GM19023 (cell line): ENCODE measurements around the gene TMEM250.

ENCODE experiments used
- ATAC-seq: cut with Tn5 transposase; IDR thresholded peaks from one replicate; pipeline ENCODE4 v1.9.1; 2021; ENCODE audit warnings: mild to moderate bottlenecking, moderate library complexity; ENCODE audit not compliant: unreplicated experiment

Gene TMEM250

GRCh38 chr9:136085815-136086212, 32.9 kb downstream of the TMEM250 start:
- ATAC-seq, result no peak

- ATAC-seq, result no peak
Observed at GRCh38 chr9:136084063-136084944, 34.4 kb downstream of the TMEM250 start.

GRCh38 chr9:136083558-136084062, 35.1 kb downstream of the TMEM250 start:
- no peak for ATAC-seq

- ATAC-seq, result no peak
Observed at GRCh38 chr9:136082496-136083361, 35.9 kb downstream of the TMEM250 start.

- ATAC-seq, result no peak
Observed at GRCh38 chr9:136081826-136082495, 36.7 kb downstream of the TMEM250 start.

- ATAC-seq, result no peak
Observed at GRCh38 chr9:136081113-136081825, 37.4 kb downstream of the TMEM250 start.

- no peak for ATAC-seq
Observed at GRCh38 chr9:136080716-136081112, 38.0 kb downstream of the TMEM250 start.

GRCh38 chr9:136079916-136080246, 38.8 kb downstream of the TMEM250 start:
- ATAC-seq, result no peak

- ATAC-seq, result no peak
Observed at GRCh38 chr9:136079211-136079915, 39.3 kb downstream of the TMEM250 start.

- no peak for ATAC-seq
Observed at GRCh38 chr9:136078498-136079011, 40.1 kb downstream of the TMEM250 start.

- no peak for ATAC-seq
Observed at GRCh38 chr9:136078024-136078423, 40.7 kb downstream of the TMEM250 start.

GRCh38 chr9:136077491-136077890, 41.2 kb downstream of the TMEM250 start:
- no peak for ATAC-seq

GRCh38 chr9:136075881-136076678, 42.6 kb downstream of the TMEM250 start:
- no peak for ATAC-seq

GRCh38 chr9:136075134-136075841, 43.4 kb downstream of the TMEM250 start:
- ATAC-seq, result no peak

GRCh38 chr9:136074706-136075105, 44.0 kb downstream of the TMEM250 start:
- no peak for ATAC-seq
